Measurements from ENCODE around the gene GRK5.

The GRK5 gene

DNA sequence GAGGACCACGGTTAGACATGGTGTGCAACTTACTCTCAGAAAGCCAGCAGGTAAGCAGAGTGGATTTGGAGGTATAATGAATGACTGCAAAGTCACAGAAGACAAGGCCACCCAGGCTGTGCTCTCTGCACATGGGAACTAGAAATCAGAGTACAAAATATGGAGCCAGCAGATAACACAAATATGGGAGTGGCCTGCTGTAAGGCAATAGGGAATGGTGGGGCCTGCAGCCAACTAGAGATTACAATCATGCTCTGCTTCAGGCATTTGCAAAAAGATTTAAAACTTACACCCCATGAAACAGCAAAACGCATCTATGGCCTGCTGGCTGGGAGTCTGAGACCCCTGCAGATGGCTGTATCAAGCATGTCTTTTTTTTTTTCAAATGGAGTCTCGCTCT is 288.2 kb downstream of the GRK5 start:
- no peak for DNase-seq

- no peak for DNase-seq
Measured at GRCh38 chr10:119496273-119496672, 288.9 kb downstream of the GRK5 start.

DNA sequence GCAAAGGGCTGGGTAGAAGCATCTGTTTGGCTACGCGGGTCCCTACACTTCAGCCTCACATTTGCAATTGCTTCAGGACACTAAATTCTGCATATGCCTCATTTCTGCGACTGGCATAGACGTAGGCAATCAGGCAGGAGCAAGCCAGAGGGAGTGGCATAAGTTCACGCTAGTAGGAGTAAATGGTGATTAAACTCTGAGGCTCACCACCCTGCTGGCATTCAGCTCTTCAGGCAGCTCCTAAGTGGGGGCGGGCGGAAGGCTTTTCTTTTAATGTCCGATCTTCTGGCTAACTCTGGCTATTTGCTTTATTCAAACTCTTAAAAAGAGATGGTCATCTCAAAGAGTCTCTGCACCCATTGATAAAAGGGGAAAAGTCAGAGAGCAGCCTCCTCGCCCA is 289.9 kb downstream of the GRK5 start:
- no peak for DNase-seq

DNA sequence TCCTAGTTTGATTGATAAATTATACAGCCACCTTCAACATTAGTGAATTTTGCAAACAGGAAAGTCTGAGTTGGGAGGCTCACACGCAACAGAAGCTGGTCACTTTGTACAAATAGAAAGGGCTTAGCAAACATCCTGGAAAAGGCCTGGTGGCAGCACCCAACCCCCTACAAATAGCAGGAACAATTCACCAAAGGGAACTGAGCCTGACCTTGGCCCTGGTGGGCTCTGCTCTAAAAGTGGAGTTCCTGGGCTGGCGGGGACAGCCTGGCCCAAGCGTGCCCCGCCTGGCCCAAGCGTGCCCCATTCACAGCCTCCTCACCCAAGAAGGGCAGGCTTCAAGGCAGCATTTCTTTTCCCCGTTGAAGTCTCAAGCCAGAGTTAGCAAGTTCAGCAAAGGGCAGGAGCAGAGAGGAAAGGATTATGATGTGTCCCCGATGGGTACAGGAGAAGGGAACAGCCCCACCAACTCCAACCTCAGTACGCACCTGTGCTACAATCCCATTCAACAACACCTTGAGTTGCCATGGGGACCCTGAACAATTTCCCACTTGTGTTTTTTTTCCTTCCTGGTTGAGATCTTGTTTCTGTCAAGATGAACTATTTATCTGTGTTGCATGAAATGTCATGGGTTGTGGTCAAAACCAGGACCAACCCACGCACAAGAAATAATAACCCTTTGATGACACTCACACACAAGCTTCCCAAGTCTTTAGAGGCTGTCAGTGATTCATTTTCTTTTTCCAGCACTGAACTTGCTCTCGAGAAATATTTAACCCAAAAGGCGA is 291.7 kb downstream of the GRK5 start:
- DNase-seq: no peak

- no peak for DNase-seq
Measured at GRCh38 chr10:119499677-119500002, 292.3 kb downstream of the GRK5 start.

DNA sequence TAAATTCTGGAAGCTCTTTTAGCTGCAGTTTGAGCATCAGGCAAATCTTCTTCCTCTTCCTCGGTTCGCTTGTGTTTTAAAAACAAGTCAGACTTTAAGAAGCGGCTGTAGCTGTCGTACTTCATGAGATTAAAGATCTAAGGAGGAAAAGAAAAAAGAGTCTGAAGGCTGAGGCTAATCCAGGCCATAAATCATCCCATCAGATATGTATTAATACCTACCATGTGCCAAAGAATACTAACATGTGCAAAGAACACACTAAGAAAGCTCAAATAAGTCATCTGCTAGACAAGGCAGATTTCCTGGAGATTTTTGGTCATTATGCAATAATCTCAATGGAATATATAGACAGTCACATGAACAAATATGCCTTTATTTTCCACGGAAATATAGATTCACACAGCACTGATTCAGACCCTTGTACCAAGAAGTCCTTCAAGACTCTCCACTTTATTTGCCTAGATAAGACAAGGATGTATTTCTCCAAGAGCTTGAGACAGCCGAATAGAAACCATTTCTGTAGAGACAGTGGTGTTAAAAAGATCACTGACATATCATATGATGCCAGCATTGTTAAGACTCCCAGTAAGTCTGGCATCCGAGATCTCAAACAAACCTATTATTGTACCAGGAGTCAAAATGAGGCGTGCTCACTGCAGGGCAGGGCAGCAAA is 292.9 kb downstream of the GRK5 start:
- no peak for DNase-seq

DNA sequence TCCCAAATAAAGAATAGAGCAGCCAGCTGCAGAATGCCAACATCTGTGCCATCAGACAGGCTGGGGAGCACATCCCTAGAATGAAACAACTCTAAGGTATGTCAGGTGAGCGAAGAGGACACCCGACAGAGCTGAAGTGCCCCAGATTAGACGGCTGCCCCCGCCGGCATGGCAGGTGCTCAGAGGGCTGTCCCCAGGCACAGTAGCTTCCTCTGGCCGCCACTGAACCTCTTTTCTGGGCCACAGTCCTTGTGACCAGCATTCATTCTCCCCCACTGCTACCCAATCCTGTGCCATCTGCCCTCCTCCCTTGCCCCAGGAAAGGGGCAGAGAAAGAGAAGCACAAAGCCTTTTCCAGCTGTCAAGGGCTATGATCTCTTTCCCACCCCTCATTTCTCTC is 293.4 kb downstream of the GRK5 start:
- no peak for DNase-seq

- no peak for DNase-seq
Measured at GRCh38 chr10:119501690-119502089, 294.3 kb downstream of the GRK5 start.

DNA sequence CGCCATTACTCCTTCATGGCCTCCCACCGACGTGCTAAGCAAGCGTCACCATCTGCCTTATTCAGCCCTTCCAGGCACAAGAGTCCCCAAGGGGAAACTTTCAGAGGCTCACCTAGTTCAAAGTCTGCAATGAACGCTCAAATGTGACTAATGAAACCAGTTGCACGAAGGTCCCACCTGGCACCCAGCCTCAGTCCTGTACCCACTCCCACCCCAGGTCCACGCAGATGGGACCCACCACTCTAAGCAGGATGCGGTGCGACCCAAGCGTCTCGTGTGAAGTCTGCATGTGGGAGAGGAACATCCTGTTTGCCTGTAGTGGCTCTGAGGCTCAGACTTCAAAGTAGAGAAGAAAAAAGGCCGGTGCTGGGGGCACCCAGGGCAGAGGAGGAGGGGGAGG is 294.8 kb downstream of the GRK5 start:
- no peak for DNase-seq

DNA sequence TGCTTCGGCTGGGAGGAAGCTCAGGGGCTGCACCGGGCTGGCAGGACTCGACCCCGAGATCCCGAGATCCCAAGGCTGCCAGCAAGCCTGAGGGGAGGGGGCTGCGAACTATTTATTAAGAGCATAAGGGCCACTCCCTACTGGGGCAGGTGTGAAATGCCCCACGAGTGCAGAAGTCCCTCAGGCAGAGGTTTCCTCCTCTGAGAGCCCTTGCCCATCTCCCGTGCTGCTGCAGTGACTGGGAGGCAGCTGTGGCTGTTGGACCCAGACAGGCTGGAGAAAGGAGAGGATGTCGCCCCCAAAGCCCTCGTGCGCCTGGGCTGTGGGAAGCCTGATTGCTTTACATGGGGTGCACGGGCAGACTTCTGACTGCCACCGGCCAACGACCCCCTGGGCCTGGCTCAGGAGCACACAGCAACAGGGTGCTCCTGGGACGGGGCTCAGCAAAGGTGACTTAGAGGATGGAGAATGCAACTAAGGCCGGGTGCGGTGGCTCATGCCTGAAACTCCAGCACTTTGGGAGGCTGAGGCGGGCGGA is 295.3 kb downstream of the GRK5 start:
- DNase-seq: no peak

DNA sequence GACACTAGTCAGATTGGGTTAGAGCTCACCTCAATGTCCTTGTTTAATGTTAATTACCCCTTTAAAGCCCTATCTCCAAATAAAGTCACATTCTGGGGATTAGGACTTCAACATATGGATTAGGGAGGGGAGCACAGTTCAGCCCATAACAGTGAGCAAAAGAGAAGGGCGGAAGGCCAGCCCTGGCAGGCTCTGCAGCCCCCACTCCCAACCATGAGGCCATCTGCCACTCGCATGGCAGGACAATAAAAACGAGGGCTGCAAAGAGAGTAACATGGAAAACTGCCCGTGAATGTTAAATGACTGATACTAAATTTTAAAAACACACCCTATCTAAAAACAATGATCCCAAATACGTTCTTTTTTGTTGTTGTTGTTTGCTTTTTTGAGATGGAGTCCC is 296.4 kb downstream of the GRK5 start:
- no peak for DNase-seq

DNA sequence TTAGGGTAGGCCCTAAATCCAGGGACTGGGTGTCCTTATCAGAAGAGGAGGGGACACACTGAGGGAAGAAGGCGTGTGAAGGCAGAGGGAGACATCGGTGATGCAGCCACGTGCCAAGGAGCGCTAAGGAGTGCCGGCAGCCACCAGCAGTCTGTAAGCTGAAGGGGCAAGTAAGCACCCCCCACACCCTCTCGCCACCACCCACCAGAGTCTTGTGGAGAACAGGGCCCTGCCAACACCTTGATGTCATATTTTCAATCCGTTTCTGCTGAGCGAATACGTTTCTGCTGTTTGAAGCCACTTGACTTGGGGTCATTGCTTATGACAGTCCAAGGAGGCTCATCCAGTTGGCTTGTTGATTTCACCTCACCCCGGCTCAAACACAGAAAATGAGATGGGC is 297.3 kb downstream of the GRK5 start:
- no peak for DNase-seq

- no peak for DNase-seq
Measured at GRCh38 chr10:119505131-119505551, 297.8 kb downstream of the GRK5 start.
